ENCODE data around the gene LYZL4.

Gene LYZL4

GRCh38 chr3:42369832-42370231, 40.6 kb downstream of the LYZL4 start:
- DNase-seq: no peak

- peak; percentile 1 for DNase-seq
Measured at GRCh38 chr3:42369304-42369703, 41.1 kb downstream of the LYZL4 start.

- no peak for DNase-seq
Measured at GRCh38 chr3:42368861-42369260, 41.5 kb downstream of the LYZL4 start.

GRCh38 chr3:42367903-42368302, 42.5 kb downstream of the LYZL4 start:
- DNase-seq: no peak

DNA sequence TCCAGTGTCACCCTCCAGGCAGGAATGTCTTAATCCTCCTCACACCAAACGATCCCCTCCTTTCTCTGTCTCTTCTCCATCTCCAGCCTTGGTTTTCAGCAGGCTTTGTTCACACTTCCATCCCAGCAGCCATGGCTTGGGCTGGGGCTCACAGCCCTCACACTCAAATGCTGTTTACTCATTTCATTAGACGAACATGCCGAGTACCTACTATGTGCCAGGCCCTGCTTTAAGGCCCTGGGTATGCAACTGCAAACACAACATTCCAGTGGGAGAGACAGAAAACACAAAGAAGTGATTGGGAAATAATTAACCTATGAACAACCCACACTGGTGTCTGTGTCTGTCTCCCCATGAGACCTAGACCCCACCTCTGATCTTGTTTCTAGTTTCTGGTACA, 43.9 kb downstream of the LYZL4 start:
- DNase-seq: no peak

- no peak for DNase-seq
Measured at GRCh38 chr3:42357335-42357734, 53.1 kb downstream of the LYZL4 start.

GRCh38 chr3:42355612-42356011, 54.8 kb downstream of the LYZL4 start:
- no peak for DNase-seq

- DNase-seq: no peak
Measured at GRCh38 chr3:42353631-42354030, 56.8 kb downstream of the LYZL4 start.

- no peak for DNase-seq
Measured at GRCh38 chr3:42351207-42351606, 59.2 kb downstream of the LYZL4 start.

- no peak for DNase-seq
Measured at GRCh38 chr3:42349765-42350594, 60.4 kb downstream of the LYZL4 start.

DNA sequence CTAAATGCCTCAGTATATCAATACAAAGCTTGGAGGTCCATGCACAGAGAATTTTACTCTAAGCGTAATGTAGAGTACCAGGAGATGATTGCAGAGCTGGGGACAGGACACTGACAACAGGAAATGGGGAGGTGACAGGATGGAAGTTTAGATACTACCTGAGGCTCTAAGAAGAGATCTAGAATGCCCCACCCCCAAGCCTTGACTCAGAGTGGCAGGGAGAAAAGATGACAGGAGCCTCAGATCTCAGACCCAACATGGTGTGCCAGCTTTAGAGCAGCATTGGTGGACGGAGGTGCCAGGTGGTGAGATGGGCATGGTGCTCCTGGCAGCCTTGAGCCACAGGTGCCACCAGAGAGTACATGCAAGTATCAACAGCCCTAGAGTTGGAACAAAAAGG, 62.5 kb downstream of the LYZL4 start:
- no peak for DNase-seq

All from NCI-H510A (cell line).